Activated naive CD8-positive, alpha-beta T cell (primary cell): ENCODE measurements around the gene ABCC3.

Experiments used
- H3K27ac Mint-ChIP-seq: one replicate; pipeline ENCODE4 v1.8.0; 2021; ENCODE audit warnings: mixed read lengths
- H3K27me3 Mint-ChIP-seq: one replicate; pipeline ENCODE4 v1.8.0; 2021; ENCODE audit warnings: mixed read lengths
- H3K36me3 Mint-ChIP-seq: one replicate; pipeline ENCODE4 v1.8.0; 2021; ENCODE audit warnings: mixed read lengths
- H3K4me1 Mint-ChIP-seq: one replicate; pipeline ENCODE4 v1.8.0; 2021; ENCODE audit warnings: low read depth, mixed read lengths
- H3K4me3 Mint-ChIP-seq: one replicate; pipeline ENCODE4 v1.8.0; 2021; ENCODE audit warnings: mild to moderate bottlenecking, mixed read lengths
- H3K9me3 Mint-ChIP-seq: one replicate; pipeline ENCODE4 v1.8.0; 2021; ENCODE audit warnings: low read depth, mixed read lengths

The ABCC3 gene

GRCh38 chr17:50641357-50641756 is 6.7 kb downstream of the ABCC3 start:
- no peaks in the 10 kb centered on the region for H3K4me1 Mint-ChIP-seq

GRCh38 chr17:50642071-50642721 is 7.5 kb downstream of the ABCC3 start:
- Mint-ChIP-seq H3K27ac (no peak overlapping the region), H3K9me3 (no peaks in the 10 kb centered on the region), H3K4me3 (no peak overlapping the region)

More at GRCh38 chr17:50641357-50641756, 6.7 kb downstream of the ABCC3 start:
- Mint-ChIP-seq H3K9me3 (no peaks in the 10 kb centered on the region), H3K27ac (no peak overlapping the region), H3K36me3 (no peaks in the 10 kb centered on the region), H3K4me3 (no peak overlapping the region), H3K27me3 (peaks cover 13% of the 10 kb centered on the region)

GRCh38 chr17:50642722-50643656 is 8.3 kb downstream of the ABCC3 start:
- Mint-ChIP-seq H3K36me3 (no peaks in the 10 kb centered on the region), H3K27me3 (peaks cover 5% of the 10 kb centered on the region), H3K9me3 (no peaks in the 10 kb centered on the region), H3K4me3 (no peak overlapping the region), H3K4me1 (no peaks in the 10 kb centered on the region), H3K27ac (no peak overlapping the region)

More at GRCh38 chr17:50642071-50642721, 7.5 kb downstream of the ABCC3 start:
- Mint-ChIP-seq H3K36me3 (no peaks in the 10 kb centered on the region), H3K27me3 (peaks cover 11% of the 10 kb centered on the region), H3K4me1 (no peaks in the 10 kb centered on the region)

- H3K36me3 Mint-ChIP-seq, result no peaks in the 10 kb centered on the region
- H3K4me1 Mint-ChIP-seq, result no peaks in the 10 kb centered on the region
- no peak overlapping the region for H3K27ac Mint-ChIP-seq
- H3K4me3 Mint-ChIP-seq, result no peak overlapping the region
- H3K9me3 Mint-ChIP-seq, result no peaks in the 10 kb centered on the region
- peaks cover 1% of the 10 kb centered on the region for H3K27me3 Mint-ChIP-seq
Observed at GRCh38 chr17:50645748-50646682, 11.3 kb downstream of the ABCC3 start.

GRCh38 chr17:50647187-50647586 is 12.5 kb downstream of the ABCC3 start:
- H3K9me3 Mint-ChIP-seq, result no peaks in the 10 kb centered on the region
- H3K27ac Mint-ChIP-seq, result no peak overlapping the region
- H3K4me3 Mint-ChIP-seq, result no peak overlapping the region
- peaks cover 1% of the 10 kb centered on the region for H3K27me3 Mint-ChIP-seq
- H3K4me1 Mint-ChIP-seq, result no peaks in the 10 kb centered on the region
- no peaks in the 10 kb centered on the region for H3K36me3 Mint-ChIP-seq

DNA sequence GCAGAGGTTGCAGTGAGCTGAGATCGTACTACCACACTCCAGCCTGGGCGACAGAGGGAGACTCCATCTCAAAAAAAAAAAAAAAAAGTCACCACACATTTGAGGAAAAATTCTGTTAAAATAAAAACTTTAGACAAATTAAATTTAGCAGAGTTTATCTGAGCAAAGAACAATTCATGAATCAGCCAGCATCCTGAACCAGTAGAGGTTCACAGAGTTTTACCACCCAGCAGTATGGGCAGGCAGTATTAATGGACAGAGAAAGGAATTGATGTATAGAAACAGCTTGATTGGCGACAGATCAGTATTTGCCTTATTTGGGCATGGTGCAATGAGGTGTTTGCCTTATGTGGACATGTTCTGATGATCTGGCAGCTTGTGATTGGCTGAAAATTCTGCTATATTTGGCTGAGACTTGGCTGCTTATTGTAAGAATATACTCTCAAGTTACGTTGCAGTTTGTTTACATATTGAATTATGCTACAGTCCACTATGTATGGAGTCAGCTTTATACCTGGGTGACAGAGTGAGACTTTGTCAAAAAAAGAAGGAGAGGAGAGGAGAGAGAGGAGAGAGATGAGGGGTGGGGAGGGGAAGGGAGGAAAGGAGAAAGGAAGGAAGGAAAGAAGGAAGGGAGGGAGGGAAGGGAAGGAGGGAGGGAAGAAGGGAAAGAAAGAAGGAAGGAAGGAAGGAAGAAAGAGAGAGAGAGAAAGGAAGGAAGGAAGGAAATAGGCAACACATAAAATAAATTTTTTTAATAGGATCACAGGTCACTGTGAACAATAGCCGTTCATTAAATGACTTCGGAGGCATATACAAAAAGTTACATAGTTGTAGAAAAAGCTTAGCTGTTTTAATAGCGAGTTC is 14.6 kb downstream of the ABCC3 start:
- no peaks in the 10 kb centered on the region for H3K36me3 Mint-ChIP-seq
- H3K4me3 Mint-ChIP-seq, result no peak overlapping the region
- H3K9me3 Mint-ChIP-seq, result no peaks in the 10 kb centered on the region
- no peaks in the 10 kb centered on the region for H3K4me1 Mint-ChIP-seq
- no peak overlapping the region for H3K27ac Mint-ChIP-seq
- H3K27me3 Mint-ChIP-seq, result peaks cover 1% of the 10 kb centered on the region

DNA sequence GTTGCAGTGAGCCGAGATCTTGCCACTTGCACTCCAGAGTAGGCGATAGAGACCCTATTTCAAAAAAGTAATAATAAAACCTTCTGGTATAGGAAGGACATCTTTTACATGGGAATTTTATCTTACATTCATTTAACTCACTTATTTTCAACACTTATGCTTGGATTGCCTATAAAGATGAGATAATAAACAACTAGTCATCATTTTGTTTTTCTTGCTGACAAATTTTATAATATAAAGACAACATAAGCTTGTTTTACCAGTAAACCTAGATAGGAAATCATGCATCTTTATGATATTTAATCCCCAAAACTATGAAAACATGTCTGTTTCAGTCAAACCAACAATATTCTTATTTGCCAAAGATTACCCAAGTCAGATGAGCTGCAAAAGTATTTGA is 17.0 kb downstream of the ABCC3 start:
- Mint-ChIP-seq H3K4me1 (no peaks in the 10 kb centered on the region), H3K27me3 (peaks cover 1% of the 10 kb centered on the region), H3K9me3 (no peaks in the 10 kb centered on the region), H3K27ac (no peak overlapping the region), H3K36me3 (no peaks in the 10 kb centered on the region), H3K4me3 (no peak overlapping the region)

DNA sequence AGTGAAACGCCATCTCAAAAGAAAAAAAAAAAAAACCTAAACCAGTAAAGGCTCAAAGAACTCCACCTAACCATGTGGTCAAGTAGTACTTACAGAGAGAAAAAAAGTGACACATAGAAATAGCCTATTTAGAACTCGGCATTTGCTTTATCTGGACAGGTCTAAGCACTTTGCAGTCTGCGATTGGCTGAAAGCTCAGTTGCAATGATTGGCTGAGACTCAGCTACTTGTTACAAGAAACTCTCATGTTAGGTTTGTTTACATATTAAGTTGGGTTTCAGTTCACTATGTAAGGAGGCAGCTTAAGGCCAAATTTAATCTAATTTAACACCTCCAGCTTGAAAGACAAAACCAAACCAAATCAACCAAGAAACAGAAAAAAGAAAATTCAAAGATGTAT is 19.1 kb downstream of the ABCC3 start:
- H3K9me3 Mint-ChIP-seq, result no peaks in the 10 kb centered on the region
- no peaks in the 10 kb centered on the region for H3K4me1 Mint-ChIP-seq
- H3K36me3 Mint-ChIP-seq, result no peaks in the 10 kb centered on the region
- no peak overlapping the region for H3K27ac Mint-ChIP-seq
- H3K4me3 Mint-ChIP-seq, result no peak overlapping the region
- peaks cover 1% of the 10 kb centered on the region for H3K27me3 Mint-ChIP-seq

DNA sequence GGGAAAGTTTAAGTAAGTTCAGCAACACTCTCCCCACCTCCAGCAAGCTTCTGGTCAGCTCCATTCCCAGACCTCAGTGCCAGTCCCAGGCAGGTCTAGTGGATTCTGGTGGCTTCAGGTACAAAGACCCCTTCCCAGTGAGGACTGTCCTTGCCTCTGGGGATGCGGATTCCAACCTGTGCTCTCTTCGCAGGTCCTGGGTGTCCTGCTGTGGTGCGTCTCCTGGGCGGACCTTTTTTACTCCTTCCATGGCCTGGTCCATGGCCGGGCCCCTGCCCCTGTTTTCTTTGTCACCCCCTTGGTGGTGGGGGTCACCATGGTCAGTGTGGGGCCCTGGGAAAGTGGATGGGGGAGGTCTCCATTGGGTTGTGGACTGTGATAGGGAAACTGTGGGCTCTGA is 21.8 kb downstream of the ABCC3 start:
- H3K27ac Mint-ChIP-seq, result no peak overlapping the region
- H3K9me3 Mint-ChIP-seq, result no peaks in the 10 kb centered on the region
- H3K36me3 Mint-ChIP-seq, result no peaks in the 10 kb centered on the region
- no peaks in the 10 kb centered on the region for H3K27me3 Mint-ChIP-seq
- peaks cover 6% of the 10 kb centered on the region for H3K4me1 Mint-ChIP-seq
- H3K4me3 Mint-ChIP-seq, result no peak overlapping the region

DNA sequence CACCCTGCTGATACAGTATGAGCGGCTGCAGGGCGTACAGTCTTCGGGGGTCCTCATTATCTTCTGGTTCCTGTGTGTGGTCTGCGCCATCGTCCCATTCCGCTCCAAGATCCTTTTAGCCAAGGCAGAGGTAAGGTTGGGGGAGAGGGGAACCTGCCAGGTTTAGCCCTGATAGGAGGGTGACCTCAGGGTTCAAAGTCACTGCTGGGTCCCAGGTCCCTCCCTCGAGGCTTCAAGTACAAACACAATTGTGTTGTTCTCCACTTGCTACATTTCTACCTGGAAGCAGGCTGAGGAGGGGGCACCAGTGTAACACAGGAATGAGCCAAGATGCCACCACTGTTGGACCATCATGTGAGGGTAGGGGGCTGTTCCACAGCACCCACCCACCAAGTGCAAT is 22.4 kb downstream of the ABCC3 start:
- Mint-ChIP-seq H3K9me3 (no peaks in the 10 kb centered on the region), H3K27ac (no peak overlapping the region), H3K36me3 (no peaks in the 10 kb centered on the region), H3K4me1 (peaks cover 11% of the 10 kb centered on the region), H3K4me3 (no peak overlapping the region), H3K27me3 (no peaks in the 10 kb centered on the region)

DNA sequence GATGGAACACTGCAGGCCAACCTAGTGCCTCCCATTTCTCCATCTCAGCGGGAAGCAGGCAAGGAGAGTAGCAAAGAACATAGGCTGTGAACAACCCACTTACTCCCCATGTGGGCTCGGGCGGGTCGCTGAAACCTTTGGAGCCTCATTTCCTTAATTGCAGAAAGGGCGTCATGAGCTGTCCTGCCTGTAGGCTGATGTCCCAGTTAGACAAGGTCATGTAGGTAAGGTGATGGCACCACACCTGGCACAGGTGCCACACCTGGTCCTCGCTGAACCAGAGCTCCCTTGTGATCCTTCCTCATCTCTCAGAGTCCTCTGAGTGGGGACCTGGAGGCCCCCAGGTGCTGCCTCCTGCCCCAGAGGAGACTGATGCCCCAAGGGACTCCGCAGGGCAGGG is 22.9 kb downstream of the ABCC3 start:
- H3K27me3 Mint-ChIP-seq, result no peaks in the 10 kb centered on the region

DNA sequence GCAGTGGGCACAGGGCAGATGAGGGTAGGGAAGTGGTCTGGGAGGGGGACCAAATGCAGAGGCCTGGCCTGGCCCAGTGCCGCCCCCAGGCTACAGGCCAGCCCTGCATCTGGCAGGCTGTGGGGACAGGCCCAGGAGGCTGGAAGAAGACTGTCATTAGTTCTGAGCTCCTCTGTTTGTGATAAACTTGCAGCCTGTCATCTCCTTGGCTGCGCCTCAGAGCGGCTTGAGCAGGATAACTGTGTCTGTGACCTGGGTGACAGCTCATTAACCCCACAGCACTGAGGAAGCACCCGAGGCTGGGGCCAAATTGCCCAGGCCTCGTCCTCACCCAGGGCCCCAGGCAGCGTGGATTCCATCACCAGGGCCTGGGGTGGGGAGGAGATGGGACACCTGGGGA is 23.9 kb downstream of the ABCC3 start:
- Mint-ChIP-seq H3K9me3 (no peaks in the 10 kb centered on the region), H3K27ac (no peak overlapping the region), H3K27me3 (no peaks in the 10 kb centered on the region), H3K36me3 (no peaks in the 10 kb centered on the region), H3K4me3 (no peak overlapping the region), H3K4me1 (peaks cover 14% of the 10 kb centered on the region)

More for the DNA sequence above, 22.9 kb downstream of the ABCC3 start:
- Mint-ChIP-seq H3K4me1 (peaks cover 14% of the 10 kb centered on the region), H3K36me3 (no peaks in the 10 kb centered on the region), H3K9me3 (no peaks in the 10 kb centered on the region), H3K27ac (no peak overlapping the region), H3K4me3 (no peak overlapping the region)

DNA sequence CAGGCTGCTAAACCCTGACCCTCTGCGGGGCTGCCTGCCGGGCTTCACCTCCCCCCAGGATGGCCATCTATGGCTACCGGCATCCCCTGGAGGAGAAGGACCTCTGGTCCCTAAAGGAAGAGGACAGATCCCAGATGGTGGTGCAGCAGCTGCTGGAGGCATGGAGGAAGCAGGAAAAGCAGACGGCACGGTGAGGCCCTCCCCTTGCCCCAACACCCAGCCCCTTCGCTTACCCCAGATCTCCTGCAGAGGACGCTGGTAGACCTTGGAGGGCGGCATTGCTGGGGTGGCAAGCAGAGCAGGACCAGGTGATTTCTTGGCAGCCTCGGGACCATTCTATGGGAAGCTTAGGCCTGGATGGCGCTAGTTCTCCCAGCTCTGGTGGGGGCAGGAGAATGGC is 24.5 kb downstream of the ABCC3 start:
- H3K4me3 Mint-ChIP-seq, result no peak overlapping the region
- no peaks in the 10 kb centered on the region for H3K27me3 Mint-ChIP-seq
- no peaks in the 10 kb centered on the region for H3K9me3 Mint-ChIP-seq
- no peak overlapping the region for H3K27ac Mint-ChIP-seq
- peaks cover 14% of the 10 kb centered on the region for H3K4me1 Mint-ChIP-seq
- H3K36me3 Mint-ChIP-seq, result no peaks in the 10 kb centered on the region
